MM.1S (cell line): Measurements from ENCODE around the gene PLCXD3.

Experiments
- EZH2 ChIP-seq: fragments of 300-600 bp; sonication (generic); optimal IDR thresholded peaks from 2 replicates; pipeline ENCODE3; 2017; ENCODE audit warnings: low read depth, mild to moderate bottlenecking, antibody characterized with exemption, low read length, mixed read lengths
- EZH2phosphoT487 ChIP-seq: fragments of 300-600 bp; sonication (generic); IDR thresholded peaks from 2 replicates; pipeline ENCODE4 v1.6.1; 2018; ENCODE audit warnings: antibody characterized with exemption, low read length
- TF ChIP-seq, protein P1 (sequence below): fragments of 300-600 bp; sonication (generic); IDR thresholded peaks from 2 replicates; pipeline ENCODE4 v1.5.1; 2016; ENCODE audit warnings: antibody characterized with exemption, low read length, mixed read lengths

DNA sequence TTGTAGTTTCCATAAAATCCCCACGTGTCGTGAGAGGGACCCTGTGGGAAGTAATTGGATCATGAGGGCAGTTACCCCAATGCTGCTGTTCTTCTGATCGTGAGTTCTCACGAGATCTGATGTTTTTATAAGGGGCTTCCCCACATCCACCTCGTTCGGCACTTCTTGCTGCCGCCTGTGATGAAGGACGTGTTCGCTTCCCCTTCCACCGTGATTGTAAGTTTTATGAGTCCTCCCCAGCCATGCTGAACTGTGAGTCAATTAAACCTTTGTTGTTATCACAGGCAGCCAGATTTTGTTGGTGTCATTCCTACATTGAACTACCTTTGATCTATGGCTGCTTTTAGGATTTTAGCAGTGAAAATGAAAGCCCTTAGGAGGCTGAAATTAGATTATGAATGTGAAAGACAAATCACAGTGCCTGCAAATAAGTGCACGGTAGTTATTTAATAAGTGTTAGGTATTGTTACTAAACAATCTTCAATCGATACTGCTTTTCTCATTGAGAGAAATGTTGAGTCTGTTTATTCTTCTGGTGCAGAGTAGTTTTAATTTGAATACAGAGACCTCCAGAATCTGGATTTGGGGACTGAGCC is 229.1 kb downstream of the PLCXD3 start:
- TF ChIP-seq, protein P1, sequence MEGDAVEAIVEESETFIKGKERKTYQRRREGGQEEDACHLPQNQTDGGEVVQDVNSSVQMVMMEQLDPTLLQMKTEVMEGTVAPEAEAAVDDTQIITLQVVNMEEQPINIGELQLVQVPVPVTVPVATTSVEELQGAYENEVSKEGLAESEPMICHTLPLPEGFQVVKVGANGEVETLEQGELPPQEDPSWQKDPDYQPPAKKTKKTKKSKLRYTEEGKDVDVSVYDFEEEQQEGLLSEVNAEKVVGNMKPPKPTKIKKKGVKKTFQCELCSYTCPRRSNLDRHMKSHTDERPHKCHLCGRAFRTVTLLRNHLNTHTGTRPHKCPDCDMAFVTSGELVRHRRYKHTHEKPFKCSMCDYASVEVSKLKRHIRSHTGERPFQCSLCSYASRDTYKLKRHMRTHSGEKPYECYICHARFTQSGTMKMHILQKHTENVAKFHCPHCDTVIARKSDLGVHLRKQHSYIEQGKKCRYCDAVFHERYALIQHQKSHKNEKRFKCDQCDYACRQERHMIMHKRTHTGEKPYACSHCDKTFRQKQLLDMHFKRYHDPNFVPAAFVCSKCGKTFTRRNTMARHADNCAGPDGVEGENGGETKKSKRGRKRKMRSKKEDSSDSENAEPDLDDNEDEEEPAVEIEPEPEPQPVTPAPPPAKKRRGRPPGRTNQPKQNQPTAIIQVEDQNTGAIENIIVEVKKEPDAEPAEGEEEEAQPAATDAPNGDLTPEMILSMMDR, result no peak
- no peak for TF ChIP-seq EZH2
- TF ChIP-seq EZH2phosphoT487, result no peak
